HG02870 (cell line): Measurements from ENCODE around the gene ATMIN.
A peak's percentile ranks its signal among the peaks of the same experiment; 100 is the strongest.

ENCODE experiments used
- ATAC-seq: cut with Tn5 transposase; IDR thresholded peaks from one replicate; pipeline ENCODE4 v1.9.1; 2021; ENCODE audit warnings: mild to moderate bottlenecking, moderate library complexity; ENCODE audit not compliant: unreplicated experiment

Gene ATMIN

DNA sequence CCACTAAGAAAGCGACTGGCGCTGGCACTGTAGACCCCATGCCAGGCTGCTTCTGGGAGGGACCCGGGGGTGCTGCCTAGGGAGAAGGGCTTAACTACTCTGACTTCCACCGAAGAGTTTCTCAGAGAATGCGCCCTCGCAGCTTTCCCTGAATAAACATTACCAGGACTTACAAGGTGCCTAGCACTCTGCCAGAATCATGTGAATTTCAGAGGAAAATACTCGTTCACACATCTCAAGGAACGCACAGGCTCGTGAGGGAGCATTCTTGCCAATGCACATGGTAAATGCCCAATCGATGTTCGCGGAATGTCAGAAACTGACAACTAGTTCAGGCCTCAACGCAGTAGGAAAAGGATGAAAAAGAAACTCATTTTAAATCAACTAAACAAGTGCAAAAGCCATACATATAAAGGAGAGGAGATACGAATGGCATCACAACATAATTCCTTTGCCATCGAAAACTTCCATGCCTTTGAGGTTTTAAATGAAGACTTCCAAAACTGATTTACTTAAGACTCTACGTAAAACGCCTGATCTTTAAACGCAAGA lies 30.0 kb upstream of the ATMIN start:
- ATAC-seq = no peak

DNA sequence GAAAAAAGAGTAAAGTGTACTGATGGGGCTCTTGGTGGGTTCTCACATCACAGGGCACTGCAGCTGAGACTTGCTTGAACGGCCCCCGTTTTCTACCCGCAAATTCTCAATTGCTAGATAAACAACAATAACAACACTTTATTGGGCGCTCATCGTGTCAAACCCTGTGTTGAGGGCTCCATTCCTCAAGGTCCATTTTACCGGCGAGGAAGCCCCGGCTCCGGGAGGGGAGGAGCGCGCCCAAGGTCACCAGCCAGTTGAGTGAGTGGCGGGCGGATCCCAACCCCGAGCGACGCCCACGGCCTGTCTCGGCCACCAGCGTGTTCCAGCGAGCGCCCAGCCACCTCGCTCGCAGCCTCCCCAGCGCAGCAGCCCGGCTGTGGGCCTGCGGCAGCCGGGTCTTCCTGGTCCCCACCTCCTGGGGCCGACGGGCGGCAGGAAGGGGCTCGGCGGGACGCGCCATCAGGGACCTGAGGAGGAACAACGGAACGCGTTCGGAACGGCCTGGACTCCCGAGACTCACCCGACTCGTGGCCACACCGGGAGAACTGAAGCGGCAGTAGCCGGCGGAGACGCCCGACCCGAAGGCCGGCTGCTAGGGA lies 29.3 kb upstream of the ATMIN start:
- ATAC-seq = peak; percentile 30

DNA sequence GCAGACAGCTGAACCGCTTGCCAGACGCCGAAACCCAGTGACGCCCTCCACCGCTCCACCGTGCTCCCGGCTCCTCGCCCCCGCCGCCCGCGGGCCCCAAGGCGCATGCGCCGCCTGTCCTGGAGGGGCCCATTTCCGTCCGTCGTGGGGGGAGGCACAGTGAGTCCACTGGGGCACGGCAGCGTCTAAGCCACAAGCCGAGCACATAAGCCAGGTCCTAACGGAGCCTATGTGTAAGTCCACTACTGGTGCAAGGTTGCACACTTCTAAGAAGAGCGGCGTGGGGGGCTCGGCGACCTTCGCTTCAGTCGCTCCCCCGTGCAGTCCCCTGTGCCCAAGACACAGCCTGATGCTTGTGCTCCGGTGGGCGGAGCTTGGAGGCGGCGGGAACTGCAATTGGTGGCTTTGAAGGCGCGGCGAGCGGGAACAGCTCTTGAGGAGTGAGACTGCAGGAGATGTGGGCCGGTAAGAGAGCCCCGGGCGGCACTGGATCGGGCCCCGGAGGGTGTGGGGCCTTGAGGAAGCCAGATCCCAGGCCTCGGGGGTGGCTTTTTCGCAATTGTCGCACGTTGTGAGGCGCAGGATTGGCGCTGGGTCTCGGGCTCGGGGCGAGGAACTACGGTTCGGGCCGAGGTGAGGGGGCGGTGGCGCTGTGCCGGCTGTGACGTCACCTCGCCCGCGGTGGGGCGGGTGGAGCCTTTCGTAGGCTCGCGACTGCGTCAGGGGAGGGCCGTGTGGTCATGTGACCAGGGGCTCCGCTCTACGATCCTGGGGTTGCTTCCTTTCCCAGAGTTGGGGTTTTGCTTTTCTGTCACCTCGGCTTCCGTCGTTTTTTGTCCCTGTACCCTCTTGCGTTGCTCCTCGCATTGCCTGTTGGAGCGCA lies 28.6 kb upstream of the ATMIN start, which contains the start of the genes CENPN and CMC2:
Gene CENPN (plus strand): TSS at position 402 of the 883 bp plus-strand sequence. CDS start 4,726 bp downstream, outside the sequence.
Gene CMC2 (minus strand): TSS at position 73 of the 883 bp plus-strand sequence. CDS start 9,491 bp downstream, outside the sequence.
- peak; percentile 77 for ATAC-seq

DNA sequence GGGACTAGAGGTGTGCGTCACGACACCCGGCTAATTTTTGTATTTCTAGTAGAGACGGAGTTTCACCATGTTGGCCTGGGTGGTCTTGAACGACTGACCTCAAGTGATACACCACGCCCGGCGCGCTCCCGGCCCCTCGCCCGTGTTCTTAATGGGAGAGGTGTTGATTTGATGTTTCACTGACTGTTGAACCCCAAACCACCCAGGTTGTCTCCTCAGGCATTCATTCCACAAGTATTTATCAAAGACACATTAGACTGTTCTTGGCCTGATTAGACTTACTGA lies 27.2 kb upstream of the ATMIN start:
- ATAC-seq = no peak

DNA sequence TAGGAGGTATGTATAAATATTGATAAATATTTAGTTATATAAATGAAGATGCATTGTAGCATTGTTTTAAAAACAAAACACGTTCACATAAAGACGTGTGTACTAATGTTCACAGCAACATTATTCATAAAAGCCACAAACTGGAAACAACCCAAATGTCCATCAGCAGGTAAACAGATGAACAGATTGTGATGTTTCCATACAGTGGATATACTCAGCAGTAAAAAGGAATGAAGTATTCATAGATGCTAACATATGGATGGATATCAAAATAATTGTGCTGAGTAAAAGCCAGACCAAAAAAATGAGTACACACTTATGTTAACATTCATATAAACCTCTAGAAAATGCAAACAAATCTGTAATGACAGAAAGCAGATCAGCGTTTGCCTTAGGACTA lies 22.7 kb upstream of the ATMIN start:
- no peak for ATAC-seq

DNA sequence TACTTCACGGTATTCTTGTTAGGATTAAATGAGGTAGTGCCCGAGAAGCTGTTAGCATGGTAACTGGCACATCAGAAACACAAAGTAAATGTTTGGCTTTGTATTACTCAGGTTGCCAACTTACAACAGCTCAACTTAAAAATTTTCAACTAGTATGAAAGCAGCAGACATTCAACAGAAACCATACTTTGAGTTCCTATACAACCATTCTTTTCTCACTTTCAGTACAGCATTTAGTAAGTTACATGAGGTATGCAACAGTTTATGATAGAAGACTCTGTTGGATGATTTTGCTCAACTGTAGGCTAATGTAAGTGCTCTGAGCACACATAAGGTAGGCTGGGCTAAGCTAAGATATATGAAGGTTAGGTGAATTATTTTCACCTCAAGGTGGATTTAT lies 21.0 kb upstream of the ATMIN start:
- ATAC-seq = no peak

DNA sequence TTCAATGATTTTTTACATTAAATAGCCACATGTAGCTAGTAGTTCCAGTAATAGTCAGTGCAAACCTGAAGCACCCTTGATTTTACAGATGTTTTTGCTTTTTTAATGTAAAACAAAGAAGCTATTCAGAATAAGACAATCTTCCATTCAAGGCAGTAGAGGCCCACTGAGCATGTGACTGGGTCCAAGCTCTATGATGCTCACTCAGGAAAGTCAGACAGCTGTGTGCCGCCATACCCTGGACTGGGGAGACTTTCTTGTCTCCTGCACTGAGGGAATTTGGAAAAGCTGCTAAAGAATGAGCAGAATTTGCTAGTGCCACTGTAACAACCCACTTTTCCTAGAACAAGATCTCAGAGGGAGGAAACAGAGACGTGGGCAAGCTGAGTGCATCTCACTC lies 17.1 kb upstream of the ATMIN start:
- no peak for ATAC-seq

DNA sequence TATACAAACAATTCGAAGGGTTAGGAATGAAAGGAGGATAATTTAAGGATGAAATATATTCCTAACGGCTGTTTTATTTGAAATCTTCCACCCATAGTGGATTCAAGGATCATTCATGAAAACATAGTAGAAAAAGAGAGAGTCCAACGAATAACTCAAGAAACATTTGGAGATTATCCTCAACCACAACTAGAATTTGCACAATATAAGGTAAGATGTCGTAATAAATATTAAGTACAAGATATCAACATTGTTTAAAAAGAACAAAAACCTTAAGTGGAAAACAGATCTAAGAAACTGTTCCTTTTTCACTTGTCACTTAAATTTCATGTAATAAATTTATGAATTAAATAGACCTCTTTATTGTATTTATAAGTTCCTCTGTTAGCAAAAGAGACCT lies 9.2 kb upstream of the ATMIN start:
- no peak for ATAC-seq

DNA sequence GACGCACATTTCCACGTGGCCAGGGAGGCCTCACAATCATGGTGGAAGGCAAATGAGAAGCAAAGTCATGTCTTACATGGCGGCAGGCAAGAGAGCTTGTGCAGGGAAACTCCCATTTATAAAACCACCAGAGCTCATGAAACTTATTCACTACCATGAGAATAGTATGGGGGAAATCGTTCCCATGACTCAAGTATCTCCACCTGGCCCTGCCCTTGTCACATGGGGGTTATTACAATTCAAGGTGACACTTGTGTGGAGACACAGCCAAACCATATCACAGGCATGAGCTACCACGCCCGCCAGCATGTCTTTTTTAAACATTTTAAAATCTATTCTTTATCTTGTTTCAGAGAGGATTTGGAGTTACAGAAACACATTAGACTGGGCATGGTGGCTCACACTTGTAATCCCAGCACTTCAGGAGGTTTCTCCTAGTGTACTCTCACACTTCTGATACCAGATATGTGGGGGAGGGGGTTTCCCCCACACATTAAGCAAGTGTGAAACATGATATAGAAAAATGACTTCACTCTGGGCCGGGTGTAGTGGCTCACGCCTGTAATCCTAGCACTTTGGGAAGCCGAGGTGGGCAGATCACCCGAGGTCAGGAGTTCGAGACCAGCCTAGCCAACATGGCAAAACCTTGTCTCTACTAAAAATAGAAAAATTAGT lies 5.6 kb upstream of the ATMIN start:
- no peak for ATAC-seq

DNA sequence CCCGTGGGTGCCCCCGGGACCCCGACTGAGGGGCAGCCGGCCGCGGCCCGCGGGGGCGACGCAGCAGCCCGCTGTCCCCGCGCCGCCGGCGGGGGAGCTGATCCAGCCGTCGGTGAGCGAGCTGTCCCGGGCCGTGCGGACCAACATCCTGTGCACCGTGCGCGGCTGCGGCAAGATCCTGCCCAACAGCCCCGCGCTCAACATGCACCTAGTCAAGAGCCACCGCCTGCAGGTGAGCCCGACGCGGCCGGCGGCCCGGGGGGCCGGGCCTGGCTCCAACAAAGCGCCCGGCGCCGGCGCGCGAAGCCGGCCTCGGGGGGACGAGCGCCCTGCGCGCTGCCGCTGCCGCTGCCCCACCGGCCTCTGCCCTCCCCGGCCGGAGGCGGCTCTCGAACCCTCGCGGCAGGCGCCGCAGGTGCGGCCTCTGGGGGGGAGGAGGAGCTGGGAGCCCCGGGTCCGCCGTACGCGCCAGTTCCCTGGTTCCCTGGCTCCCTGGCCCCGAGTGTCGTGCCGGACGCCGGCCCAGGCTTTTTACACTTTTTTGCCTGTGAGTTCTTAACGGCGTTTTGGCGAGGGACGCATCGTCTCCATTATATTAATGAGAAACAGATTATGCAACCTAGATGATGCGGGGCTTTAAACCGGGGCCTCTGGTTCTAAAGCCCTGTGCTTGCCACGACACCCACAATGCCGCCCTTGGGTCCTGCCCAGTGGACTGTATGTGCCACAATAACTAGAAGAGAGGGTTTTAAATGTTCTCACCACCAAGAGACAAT lies 521 bp downstream of the ATMIN start:
- peak; percentile 49 for ATAC-seq

DNA sequence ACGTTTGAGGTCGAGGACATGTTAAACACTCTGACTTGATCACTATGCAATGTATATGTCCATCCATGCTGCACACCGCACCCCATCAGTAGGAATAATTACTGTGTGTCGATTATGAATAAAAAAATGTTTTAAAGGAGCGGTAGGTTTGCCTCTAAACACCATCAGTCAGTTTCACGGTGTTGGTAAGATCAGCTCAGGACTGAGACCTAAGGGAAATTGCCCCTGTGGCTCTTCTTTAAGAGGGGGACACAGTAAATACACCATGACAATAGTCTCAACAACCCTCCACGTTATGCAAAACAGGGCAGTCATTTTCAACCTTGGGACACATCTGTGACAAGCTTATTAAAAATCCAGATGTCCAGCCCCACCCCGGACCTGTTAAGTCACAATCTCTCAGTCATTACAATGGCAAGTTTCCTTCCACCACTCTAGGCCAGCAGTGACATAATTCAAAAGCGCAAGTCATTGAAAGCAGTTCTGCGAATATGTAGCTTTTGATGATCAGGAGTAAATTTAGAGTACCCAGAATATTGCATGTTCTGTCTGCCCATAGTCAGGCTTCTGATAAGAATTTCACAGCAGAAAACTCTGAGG lies 1.2 kb downstream of the ATMIN start:
- ATAC-seq = no peak

DNA sequence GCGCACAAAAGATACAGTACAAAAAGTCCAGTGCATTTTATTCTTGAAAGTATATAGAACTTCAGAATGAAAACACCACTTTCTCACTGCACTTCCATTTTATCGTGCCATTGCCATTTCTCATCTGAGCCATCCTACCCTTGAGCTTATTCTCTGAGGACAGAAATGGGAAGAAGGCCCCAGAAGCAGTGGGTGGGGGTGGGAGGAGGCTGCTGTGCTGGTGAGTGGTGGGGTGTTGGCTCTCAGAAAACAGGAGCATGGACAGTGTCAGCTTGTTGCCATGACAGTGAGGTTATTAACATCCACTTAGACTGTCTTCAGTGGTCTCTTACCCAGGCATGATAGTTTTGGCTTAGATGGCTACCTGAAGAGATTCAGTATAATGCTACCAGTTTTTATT lies 4.5 kb downstream of the ATMIN start:
- no peak for ATAC-seq

DNA sequence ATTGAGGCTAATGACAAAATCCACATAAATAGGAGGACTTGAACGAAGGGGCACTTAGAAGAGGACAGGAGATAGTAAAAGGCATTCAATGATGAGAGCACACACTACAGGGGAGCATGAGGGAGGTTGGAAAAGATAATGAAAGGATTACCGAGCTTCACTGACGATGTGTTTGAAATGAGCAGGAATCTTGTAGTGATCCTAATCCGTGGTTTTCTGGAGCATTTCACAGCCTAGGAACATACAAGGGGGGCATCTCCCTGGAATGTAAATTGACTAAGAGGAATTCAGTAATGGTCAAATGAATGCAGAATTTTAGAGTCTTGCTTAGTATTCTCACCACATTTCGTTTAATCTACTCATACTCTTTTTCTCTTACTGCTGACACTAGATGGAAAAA lies 5.2 kb downstream of the ATMIN start:
- no peak for ATAC-seq

DNA sequence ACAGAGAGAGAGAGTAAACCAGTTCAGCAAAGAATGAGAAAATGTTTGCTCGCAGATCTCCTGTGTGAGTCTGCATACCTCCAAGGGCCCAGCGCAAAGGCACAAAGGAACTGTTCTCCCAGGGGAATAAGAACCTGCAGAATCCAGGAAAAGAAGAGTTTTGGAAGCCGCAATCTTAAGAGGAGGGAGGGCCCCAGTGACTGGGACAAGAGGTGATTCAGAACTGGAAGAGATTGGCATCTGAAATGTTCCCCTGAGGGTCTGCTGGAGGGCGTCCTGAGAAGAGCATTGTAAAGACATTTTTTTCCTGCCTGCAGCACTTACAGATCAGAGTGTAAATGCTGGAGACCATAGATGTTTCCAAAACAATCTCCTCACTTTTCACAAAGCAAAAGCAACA lies 6.1 kb downstream of the ATMIN start:
- no peak for ATAC-seq

DNA sequence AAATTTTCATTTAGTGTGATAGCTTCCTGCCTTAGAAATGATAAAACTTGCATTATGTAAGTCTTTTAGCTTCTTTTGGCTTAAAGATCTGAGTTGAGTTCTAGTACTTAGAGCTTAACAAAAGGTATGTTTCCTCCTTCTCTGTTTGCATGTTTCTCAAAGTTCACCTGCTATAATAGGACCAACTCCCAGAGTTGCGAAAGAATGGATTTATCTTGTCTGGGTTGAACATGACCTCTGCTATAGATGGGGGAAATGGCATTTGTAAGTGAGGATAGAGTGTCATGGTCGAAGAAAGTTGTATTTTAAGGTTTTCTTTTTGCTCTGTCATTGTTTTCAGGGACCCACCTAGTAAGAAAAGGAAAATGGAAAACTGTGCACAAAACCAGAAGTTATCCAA lies 7.2 kb downstream of the ATMIN start:
- ATAC-seq = no peak

DNA sequence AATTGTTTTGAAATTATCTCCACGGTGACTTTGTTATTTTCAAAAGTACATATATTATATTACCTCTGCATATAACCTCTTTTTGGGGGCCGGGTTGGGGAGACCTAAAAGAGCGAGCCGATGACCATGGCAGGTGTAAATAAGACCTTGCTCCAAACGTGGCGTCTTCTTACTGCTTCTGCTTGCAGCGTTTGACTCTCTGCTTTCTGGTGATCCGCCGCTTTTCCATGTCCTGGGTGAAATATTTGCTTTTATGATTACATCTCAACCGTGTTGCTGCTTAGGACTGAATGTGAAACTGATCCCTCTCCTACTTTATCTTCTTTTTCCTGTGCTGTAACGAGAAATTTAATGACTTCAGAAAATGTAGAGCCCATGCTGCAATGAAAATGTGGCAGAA lies 18.1 kb downstream of the ATMIN start:
- ATAC-seq = no peak

DNA sequence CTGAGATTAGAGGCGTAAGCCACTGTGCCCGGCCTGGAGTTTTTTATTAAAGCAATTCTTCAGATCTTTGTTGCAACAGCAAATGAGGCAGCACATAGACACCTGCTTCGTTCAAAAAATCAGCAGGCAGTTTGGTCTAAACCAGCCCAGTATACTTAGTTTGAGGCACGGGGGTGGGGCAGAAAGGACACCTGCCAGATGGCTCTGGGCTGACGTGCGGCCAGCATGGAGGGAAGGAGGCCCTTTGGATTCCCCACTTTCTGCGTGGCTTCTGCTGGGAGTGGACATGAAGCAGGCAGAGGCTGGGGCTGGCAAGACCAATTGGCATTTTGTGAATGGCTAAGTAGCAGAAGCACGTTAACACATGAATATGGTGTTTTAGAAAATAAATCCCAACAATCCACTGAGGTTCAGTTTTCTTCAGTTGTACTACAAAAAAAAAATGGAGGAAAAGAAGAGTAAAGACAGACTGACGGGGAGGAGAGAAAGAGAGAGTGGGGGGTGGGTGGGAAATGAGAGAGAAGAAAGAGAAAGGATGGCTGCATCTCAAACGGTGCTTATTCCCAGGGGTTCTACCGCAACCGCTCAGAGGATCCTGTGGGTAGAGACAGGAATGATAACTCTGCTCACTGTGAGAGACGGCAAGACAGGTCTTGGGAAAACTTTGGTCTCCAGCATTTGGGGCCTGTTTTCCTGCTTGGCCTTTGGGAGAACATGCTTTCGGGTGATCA lies 25.1 kb downstream of the ATMIN start:
- ATAC-seq = no peak

DNA sequence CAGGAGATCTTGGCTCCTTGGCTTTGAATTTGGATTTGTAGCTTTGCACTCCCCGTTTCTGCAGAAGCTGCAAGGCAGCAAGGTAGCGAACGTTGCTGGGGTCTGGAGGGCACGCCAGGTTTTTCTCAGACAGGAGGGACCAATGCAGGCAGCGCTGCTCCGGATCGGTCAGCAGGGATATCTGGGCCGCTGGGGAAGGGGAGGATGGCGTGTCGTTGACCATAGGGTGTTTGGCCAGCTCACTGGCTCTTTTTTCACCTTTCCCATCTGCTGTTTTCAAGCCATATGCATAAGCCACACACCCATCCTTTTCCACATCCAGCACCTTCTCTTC lies 25.6 kb downstream of the ATMIN start:
- no peak for ATAC-seq

DNA sequence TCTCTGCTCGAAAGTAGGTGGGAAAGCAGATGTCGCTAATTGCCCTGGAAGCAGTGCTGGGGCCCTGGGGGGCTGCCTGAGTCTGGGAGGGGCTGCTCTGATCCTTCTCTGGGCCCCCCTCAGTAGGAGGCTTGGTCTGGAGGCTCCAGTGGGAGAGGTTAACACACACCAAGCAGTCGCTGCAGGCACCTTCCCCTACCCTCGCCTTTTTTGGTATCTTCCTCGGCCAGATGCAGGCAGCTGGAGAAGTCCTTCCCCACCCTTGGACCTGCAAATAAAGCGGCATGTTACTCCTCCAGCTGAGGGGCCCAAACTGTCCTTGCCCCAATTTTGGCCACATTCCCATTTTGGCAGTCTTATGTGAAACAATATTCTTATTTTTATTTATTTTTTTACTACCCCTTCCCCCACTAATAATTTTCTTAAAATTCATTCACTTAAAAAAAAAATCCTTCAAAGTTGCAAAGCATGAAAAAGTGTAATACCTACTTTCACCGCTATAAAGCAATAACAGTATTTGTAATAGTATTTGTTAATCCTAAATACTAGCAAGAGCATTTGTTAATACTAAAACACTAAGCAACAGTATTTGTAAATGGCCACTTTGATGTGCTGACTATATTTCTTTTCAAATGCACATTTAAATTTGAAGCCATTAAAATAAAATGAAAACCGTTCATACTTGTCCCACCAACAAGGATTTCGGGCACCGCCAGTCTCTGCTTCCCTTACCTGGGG lies 26.4 kb downstream of the ATMIN start:
- ATAC-seq = no peak
